ENCODE measurements around the gene NHLRC2. TPM values are rescaled to one million over a fixed set of nuclear protein-coding genes. Genes with fewer than 3 reads are reported as not detected.
A peak's percentile ranks its signal among the peaks of the same experiment; 100 is the strongest.

Gene NHLRC2
- polyA plus RNA-seq, 1 donor from 2014 or later = 13.0 TPM

DNA sequence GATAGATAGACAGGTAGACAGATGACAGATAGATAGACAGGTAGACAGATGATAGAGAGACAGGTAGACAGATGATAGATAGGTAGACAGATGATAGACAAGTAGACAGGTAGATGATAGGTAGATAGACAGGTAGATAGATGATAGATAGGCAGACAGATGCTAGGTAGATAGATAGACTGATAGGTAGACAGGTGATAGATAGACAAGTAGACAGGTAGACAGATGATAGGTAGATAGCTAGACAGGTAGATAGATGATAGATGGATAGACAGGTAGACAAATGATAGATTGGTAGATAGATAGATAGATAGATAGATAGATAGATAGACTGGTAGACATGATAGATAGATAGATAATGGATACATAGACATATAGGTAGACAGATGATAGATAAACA, 95.8 kb downstream of the NHLRC2 start:
- no peaks in the 10 kb centered on the region for H3F3A ChIP-seq (ENCODE audit: insufficient read depth, low read length, poor library complexity, severe bottlenecking)
- H4K20me1 ChIP-seq (ENCODE audit: insufficient read depth) = no peaks in the 10 kb centered on the region
- no peak overlapping the region for H2AFZ ChIP-seq (ENCODE audit: low read depth, low read length)
- H3K4me3 ChIP-seq (ENCODE audit: low read length) = no peak overlapping the region
- H3K36me3 ChIP-seq (ENCODE audit: insufficient read depth, low read length) = no peaks in the 10 kb centered on the region
- H3K79me2 ChIP-seq (replicated peaks; ENCODE audit: insufficient read depth, low read length) = no peaks in the 10 kb centered on the region
- no peaks in the 10 kb centered on the region for H3K27me3 ChIP-seq (ENCODE audit: insufficient read depth, low read depth, low read length)
- no peaks in the 10 kb centered on the region for H3K9me3 ChIP-seq (ENCODE audit: low read length)
- no peak for TF ChIP-seq RAD21 (conservative IDR thresholded peaks at IDR 0.05)
- peak; percentile 66 for TF ChIP-seq POLR2AphosphoS5 (IDR thresholded peaks at IDR 0.05)
- TF ChIP-seq, protein P1, sequence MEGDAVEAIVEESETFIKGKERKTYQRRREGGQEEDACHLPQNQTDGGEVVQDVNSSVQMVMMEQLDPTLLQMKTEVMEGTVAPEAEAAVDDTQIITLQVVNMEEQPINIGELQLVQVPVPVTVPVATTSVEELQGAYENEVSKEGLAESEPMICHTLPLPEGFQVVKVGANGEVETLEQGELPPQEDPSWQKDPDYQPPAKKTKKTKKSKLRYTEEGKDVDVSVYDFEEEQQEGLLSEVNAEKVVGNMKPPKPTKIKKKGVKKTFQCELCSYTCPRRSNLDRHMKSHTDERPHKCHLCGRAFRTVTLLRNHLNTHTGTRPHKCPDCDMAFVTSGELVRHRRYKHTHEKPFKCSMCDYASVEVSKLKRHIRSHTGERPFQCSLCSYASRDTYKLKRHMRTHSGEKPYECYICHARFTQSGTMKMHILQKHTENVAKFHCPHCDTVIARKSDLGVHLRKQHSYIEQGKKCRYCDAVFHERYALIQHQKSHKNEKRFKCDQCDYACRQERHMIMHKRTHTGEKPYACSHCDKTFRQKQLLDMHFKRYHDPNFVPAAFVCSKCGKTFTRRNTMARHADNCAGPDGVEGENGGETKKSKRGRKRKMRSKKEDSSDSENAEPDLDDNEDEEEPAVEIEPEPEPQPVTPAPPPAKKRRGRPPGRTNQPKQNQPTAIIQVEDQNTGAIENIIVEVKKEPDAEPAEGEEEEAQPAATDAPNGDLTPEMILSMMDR (IDR thresholded peaks at IDR 0.05; ENCODE audit: poor library complexity, severe bottlenecking) = no peak
- TF ChIP-seq MXI1 (conservative IDR thresholded peaks at IDR 0.05; ENCODE audit: poor library complexity, severe bottlenecking) = no peak
- no peak for TF ChIP-seq EZH2 (IDR thresholded peaks at IDR 0.05; ENCODE audit: borderline replicate concordance, insufficient read depth, low read length, poor library complexity, severe bottlenecking)
- peak; percentile 96 for TF ChIP-seq EP300 (conservative IDR thresholded peaks at IDR 0.05; ENCODE audit: poor library complexity, severe bottlenecking)
- TF ChIP-seq TAF1 (IDR thresholded peaks at IDR 0.05; ENCODE audit: low read depth) = no peak
- TF ChIP-seq, protein P2, sequence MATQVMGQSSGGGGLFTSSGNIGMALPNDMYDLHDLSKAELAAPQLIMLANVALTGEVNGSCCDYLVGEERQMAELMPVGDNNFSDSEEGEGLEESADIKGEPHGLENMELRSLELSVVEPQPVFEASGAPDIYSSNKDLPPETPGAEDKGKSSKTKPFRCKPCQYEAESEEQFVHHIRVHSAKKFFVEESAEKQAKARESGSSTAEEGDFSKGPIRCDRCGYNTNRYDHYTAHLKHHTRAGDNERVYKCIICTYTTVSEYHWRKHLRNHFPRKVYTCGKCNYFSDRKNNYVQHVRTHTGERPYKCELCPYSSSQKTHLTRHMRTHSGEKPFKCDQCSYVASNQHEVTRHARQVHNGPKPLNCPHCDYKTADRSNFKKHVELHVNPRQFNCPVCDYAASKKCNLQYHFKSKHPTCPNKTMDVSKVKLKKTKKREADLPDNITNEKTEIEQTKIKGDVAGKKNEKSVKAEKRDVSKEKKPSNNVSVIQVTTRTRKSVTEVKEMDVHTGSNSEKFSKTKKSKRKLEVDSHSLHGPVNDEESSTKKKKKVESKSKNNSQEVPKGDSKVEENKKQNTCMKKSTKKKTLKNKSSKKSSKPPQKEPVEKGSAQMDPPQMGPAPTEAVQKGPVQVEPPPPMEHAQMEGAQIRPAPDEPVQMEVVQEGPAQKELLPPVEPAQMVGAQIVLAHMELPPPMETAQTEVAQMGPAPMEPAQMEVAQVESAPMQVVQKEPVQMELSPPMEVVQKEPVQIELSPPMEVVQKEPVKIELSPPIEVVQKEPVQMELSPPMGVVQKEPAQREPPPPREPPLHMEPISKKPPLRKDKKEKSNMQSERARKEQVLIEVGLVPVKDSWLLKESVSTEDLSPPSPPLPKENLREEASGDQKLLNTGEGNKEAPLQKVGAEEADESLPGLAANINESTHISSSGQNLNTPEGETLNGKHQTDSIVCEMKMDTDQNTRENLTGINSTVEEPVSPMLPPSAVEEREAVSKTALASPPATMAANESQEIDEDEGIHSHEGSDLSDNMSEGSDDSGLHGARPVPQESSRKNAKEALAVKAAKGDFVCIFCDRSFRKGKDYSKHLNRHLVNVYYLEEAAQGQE (IDR thresholded peaks at IDR 0.05; ENCODE audit: borderline replicate concordance) = no peak
- no peak for TF ChIP-seq SMC3 (conservative IDR thresholded peaks at IDR 0.05; ENCODE audit: poor library complexity)
- no peaks in the 10 kb centered on the region for H3K9me2 ChIP-seq (ENCODE audit: insufficient read depth, low read length)
- no peak overlapping the region for H3K27ac ChIP-seq (ENCODE audit: low read length)
- no peak overlapping the region for H3K4me2 ChIP-seq (ENCODE audit: low read length)
- no peak overlapping the region for H3K9ac ChIP-seq (ENCODE audit: low read length)

DNA sequence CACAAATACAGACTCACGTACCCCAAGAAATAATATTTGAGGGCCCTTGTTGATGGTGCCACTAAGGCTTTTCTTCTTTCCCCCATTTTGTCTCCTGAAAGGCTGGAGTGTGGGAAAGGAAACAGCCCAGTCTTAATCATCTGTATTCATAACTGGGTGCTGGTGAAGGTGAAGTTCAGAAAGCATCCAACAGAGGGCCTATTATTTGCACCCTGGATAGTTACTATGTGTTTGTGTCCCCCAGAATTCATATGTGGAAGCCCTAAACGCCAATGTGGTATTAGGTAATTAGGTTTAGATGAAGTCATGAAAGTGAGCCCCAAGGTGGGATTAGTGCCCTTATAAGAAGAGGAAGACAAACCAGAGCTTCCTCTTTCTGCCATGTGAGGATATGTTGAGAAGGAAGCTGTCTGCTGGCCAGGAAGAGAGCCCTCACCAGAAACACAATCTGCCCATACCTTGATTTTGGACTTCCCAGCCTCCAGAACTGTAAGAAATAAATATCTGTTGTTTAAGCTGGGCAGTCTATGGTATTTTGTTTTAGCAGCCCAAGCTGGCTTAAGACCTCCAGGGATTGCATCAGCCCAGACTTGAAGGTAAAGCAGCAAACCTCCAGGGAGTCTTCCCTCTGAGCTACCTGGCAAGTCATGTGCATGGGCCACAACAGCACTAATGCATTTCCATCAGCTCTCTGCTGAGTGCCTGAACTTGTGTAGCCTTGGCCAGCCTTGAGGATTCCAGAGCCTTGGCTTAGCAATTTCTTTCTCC, 99.2 kb downstream of the NHLRC2 start:
- H3K4me2 ChIP-seq (ENCODE audit: low read length) = no peak overlapping the region
- H3K4me3 ChIP-seq (ENCODE audit: low read length) = no peak overlapping the region
- H3K9me2 ChIP-seq (ENCODE audit: insufficient read depth, low read length) = no peaks in the 10 kb centered on the region
- H3F3A ChIP-seq (ENCODE audit: insufficient read depth, low read length, poor library complexity, severe bottlenecking) = no peaks in the 10 kb centered on the region
- H2AFZ ChIP-seq (ENCODE audit: low read depth, low read length) = no peak overlapping the region
- no peaks in the 10 kb centered on the region for H3K79me2 ChIP-seq (replicated peaks; ENCODE audit: insufficient read depth, low read length)
- H3K9ac ChIP-seq (ENCODE audit: low read length) = no peak overlapping the region
- H4K20me1 ChIP-seq (ENCODE audit: insufficient read depth) = no peaks in the 10 kb centered on the region
- no peaks in the 10 kb centered on the region for H3K36me3 ChIP-seq (ENCODE audit: insufficient read depth, low read length)
- H3K27me3 ChIP-seq (ENCODE audit: insufficient read depth, low read depth, low read length) = no peaks in the 10 kb centered on the region
- TF ChIP-seq MXI1 (conservative IDR thresholded peaks at IDR 0.05; ENCODE audit: poor library complexity, severe bottlenecking) (no peak), RAD21 (conservative IDR thresholded peaks at IDR 0.05) (no peak), EZH2 (IDR thresholded peaks at IDR 0.05; ENCODE audit: borderline replicate concordance, insufficient read depth, low read length, poor library complexity, severe bottlenecking) (no peak), SMC3 (conservative IDR thresholded peaks at IDR 0.05; ENCODE audit: poor library complexity) (no peak), EP300 (conservative IDR thresholded peaks at IDR 0.05; ENCODE audit: poor library complexity, severe bottlenecking) (no peak), POLR2AphosphoS5 (IDR thresholded peaks at IDR 0.05) (no peak), TAF1 (IDR thresholded peaks at IDR 0.05; ENCODE audit: low read depth) (no peak)
- TF ChIP-seq, protein P1 (IDR thresholded peaks at IDR 0.05; ENCODE audit: poor library complexity, severe bottlenecking) = no peak
- TF ChIP-seq, protein P2 (IDR thresholded peaks at IDR 0.05; ENCODE audit: borderline replicate concordance) = no peak
- H3K9me3 ChIP-seq (ENCODE audit: low read length) = no peaks in the 10 kb centered on the region
- no peak overlapping the region for H3K27ac ChIP-seq (ENCODE audit: low read length)

All from neural cell (in vitro differentiated cells).